ENCODE results near the gene ZC3H7B.

- TF ChIP-seq CTCF (IDR thresholded peaks at IDR 0.05) (no peak), POLR2A (IDR thresholded peaks at IDR 0.05) (no peak), POLR2AphosphoS5 (IDR thresholded peaks at IDR 0.05) (no peak)
Observed at GRCh38 chr22:41368543-41369423, 67.5 kb downstream of the ZC3H7B start.
